Right ventricle myocardium inferior (tissue), 1 donor: ENCODE results near the gene FIBP. TPM values are rescaled to one million over a fixed set of nuclear protein-coding genes. Genes with fewer than 3 reads are reported as not detected.

ENCODE experiments used
- ATAC-seq: fragments of 200-7000 bp; cut with Tn5 transposase; one replicate; pipeline ENCODE4 v1.9.1; 2020; ENCODE audit warnings: mild to moderate bottlenecking, moderate library complexity
- DNase-seq: peaks from one replicate; pipeline ENCODE4 v3.0.0; 2021; ENCODE audit errors: missing footprints
- intact Hi-C: fragments of 100-400 bp; cut with DNase I; formaldehyde crosslinking; loops from one replicate; pipeline ENCODE4 v1.11.0; 2022
- total RNA-seq: library from RNA; stranded (reverse); fragmentation: NEBNext Ultra II Directional; extraction: Animal tissue kit (Norgen Biotek cat#: 25700); gene quantifications from one replicate; pipeline ENCODE4 v1.2.1, GENCODE V29; 2021
- donor health status: DM: no; HTN: yes; CAD: no; lungs with severe emphysema.

The FIBP gene
- total RNA-seq, 1 donor from 2014 or later, result 44.7 TPM

DNA sequence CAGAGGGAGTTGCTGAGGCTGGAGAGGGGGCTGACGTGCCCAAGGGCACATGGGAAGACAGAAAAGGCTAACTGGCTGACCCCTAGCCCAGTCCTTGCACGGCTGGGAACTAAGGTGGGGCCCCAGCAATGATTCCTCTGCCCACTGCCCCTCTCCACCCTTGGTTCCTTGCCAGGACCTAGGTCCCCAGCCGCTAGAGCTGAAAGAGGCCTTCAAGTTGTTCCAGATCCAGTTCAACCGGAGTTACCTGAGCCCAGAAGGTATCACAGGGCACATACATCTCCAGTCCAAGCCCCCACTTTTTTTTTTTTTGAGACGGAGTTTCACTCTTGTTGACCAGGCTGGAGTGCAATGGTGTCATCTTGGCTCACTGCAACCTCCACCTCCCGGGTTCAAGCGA lies 8.2 kb downstream of the FIBP start:
- DNase-seq (peak; percentile 16), ATAC-seq (no peak)
- intact Hi-C loops, result no loop called here

DNA sequence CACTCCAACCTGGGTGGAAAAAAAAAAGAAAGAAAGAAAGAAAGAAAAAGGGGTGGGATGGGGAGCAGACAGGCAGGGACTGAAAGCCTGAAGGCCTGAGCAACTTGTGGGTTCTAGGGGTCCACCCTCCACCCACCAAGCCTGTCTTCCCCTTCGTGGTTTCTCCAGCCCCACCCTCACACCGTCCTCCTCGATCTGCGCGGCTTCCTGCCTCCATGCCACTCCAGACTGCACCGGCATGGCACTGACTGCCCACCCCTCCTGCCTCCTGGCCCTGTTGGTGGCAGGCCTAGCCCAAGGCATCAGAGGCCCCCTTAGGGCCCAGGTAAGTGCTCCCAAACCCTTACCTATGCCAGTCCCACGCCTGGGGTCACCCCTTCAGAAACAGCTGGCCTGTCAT lies 8.7 kb downstream of the FIBP start, which contains the start of gene CTSW:
CTSW (plus strand) TSS at position 221 of the 400 bp plus-strand sequence; CDS start at position 239, 18 bp downstream.
- ATAC-seq (no peak), DNase-seq (peak; percentile 62)
- intact Hi-C loops, result no loop called here

DNA sequence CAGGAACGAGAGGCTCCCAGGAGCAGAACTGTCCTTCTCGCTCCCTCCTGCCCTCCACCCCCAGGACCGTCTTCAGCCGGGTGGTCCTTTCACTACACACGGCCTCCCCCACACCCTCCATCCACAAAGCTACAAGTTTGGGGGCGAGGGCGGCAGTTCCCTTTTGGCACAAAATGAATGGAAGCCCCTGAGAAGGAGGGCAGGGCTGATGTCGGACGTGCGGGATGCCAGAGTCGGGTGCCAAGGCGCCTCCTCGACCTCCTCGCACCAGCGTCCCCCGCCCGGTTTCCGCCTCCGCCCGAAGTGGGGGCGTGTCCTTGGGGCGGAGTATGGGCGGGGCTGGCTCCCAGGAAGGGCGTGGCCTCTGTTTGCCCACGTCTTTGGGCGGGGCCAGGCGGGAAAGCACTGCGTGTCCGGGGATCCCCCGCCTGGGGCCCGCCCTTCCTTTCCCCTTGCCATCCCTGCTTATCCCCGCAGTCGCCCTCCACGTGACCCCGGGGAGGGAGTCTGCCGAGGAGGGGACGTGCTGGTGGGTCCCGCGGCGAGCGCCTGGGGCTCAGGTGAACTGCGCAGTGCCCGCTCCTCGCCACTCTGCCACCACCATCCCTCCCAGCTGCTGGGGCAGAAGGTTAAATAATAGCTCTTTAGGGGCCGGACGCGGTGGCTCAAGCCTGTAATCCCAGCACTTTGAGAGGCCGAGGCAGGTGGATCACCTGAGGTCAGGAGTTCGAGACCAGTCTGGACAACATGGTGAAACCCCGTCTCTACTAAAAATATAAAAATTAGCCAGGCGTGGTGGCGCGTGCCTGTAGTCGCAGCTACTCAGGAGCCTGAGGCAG lies 14.7 kb downstream of the FIBP start:
- ATAC-seq, result peak; percentile 96
- peak; percentile 98 for DNase-seq
- intact Hi-C loops, result loop anchor here (1.0 kb wide), 1 partner anchor 13 kb away; the partner anchor contains the start of gene MUS81

DNA sequence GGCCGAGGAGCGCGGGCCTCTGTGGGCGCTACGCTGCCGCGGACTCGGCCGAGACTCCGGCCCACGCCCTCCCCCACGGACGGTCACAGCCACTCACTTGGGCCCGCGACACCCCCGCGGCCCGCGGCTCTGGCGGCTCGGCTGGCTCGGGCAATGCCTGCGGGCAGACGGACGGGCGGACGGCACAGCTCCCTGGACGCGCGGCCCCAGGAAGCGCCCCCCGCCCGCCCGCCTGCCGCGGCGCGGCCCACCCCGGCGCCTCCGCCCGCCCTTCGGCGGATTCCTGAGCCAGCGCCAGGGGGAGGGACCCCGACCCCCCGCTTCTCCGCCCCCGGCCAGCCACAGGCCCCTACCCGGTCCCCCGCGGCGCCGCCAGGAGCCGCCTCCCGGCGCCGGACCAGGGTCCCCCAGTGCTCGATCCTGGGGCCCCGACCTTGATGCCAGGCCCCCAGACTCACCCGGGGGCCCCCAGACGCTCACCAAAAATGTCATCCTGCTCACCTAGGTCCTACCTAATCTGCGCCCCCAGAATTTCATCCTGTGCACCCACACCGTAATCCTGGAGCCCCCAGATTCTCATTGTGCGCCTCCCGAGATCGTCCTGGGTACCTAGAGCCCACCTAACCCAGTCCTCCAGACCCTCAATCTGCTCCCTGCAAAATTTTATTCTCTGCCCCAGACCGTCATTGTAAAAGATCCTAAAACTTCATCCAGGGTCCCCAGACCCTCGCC lies 15.5 kb downstream of the FIBP start, which contains the start of gene EFEMP2:
EFEMP2 (minus strand) TSS at position 215 of the 732 bp plus-strand sequence. CDS start 446 bp downstream, outside the sequence.
- peak; percentile 79 for DNase-seq
- intact Hi-C loops, result loop anchor here (1.0 kb wide), 1 partner anchor 12 kb away; the partner anchor contains the start of gene MUS81
- peak; percentile 43 for ATAC-seq

DNA sequence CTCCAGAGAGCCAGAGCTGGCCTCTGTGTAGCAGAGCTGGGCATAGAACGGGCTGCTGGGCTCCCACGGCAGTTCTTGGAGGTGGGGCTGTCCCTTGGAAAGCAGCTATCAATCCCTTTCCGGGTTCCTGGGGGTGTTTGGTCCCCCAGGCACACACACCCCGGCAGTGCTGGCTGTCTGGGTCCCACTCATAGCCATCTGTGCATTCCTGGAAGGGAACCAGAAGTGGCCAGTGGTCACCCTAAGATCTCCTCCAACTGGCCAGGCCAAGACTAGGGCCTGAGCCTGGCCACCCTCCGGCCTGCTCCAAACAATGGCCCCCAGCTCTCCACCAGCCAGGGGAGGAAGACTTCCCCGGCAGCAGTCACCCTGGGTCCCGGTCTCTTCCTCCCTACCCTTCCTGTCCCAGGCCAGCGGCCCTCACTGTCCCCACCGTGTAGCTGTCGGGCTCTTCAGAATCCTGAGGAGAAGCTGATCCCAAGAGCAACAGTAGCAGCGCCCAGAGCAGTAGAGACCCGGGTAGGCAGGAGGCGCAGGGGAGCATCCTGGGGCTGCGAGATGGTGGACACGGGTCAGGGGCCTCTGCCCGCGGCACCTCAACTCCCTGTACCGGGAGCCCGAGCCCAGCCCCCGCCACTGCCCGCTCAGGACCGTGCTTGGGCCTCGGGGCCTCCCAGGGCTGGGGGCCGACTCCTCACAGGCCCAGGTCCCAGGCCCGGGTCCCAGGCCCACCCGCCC lies 16.3 kb downstream of the FIBP start:
- intact Hi-C loops, result no loop called here
- peak; percentile 45 for DNase-seq
- peak; percentile 1 for ATAC-seq

DNA sequence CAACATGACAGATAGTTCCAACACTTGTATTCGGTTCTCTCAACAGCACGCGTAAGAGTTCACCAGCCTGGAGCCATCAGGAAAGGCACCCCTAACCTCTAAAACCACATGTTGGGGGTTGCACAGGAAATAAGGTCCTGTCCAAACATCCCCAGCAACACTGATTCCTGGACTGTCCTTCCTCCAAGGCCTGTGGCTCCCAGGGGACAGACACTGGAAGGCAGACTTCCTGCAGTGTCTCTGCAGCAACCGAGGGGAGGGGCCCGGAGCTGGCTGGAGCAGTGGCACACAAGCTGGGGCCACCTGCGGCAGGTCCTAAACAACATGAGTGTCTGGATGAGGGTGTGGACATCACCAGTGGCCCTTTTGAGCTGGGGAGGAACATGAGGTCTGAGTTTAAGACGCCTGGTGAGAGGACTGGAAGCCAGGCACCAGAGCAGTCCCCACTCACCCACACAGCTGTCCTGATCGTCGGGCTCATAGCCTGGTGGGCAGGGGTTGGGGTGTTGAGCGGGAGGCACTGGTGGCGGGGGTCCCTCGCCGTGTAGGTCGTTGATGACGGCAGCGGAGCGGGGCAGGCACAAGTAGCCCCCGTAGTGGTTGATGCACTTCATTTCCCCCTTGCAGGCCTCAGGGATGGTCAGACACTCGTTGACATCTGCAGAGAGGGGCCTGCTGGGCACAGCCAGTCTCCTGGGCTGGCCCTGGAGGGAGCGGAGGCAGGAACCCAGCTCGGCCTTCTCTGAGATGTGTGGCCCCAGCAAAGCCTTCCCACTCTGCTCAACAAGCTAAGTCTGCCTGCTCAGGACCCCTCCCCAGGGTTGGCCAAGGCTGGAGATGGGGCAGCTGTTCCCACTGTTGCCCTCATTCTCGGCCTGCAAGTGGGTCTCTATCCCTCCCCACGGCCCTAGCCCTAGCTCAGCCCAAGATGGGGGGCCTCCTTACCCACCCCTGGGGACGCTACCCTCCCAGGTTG lies 17.3 kb downstream of the FIBP start:
- DNase-seq, result peak; percentile 73
- intact Hi-C loops, result no loop called here
- no peak for ATAC-seq

DNA sequence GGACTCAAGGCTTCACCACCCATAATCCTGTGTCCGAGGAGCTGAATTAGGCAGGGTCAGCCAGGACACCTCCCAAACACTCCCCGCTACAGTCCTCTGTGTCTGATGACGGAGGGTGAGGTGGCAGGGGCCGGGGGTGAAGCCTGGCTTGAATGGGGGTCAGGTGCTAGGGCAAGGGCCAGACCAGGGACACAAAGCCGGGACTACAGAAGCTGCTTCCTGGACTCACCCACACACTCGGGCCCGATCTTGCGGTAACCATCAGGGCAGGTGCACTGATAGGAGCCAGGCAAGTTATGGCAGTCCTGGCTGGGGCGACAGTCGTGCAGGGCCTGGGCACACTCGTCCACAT lies 18.0 kb downstream of the FIBP start:
- intact Hi-C loops, result no loop called here
- DNase-seq, result no peak
- no peak for ATAC-seq

DNA sequence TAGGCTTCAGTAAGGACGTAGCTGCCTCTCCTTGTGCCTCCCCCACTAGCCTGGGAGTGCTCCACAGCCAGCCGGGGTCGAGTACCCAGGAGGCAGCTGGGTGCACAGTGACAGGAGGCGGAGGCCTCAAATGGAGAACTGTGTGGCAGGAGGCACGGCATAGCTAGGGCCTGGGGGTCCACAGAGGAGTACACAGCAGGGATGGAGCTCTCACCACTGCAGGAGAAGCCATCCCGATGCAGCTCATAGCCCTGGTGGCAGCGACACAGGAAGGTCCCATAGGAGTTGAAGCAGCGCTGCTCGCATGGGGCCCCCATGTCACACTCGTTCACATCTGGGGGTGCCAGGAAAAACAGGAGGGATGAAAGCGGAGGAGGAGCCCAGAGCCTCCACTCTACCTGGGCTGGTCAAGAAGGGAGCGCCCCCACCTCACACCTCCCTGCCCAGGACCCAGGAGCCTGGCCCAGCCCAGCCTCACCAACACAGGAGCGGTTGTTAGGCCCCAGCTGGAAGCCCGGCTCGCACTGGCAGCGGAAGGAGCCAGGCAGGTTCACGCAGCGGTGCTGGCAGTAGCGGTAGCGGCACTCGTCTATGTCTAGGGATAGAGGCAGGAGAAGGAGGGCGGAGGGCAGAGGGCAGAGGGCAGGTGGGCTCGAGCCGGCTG lies 18.5 kb downstream of the FIBP start:
- peak; percentile 57 for DNase-seq
- intact Hi-C loops, result no loop called here
- ATAC-seq, result no peak

DNA sequence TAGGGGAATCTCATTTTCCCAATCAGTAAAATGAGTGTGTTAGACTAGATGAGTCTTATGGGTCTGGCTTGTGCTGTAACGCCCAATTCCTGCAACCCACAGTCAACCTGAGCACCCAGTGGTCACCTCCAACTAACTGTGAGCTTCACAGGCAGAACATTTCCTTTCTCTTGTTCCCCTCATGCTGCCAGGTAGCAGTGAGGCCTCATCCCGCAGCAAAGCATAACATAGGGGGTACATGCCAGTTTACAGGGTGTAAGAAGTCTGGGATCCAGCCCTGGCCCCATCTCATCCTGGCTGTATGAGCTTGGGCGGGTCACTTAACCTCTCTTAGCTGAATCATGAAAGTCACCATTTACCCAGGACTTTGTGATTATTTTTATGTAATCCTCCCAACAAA lies 19.4 kb downstream of the FIBP start:
- no peak for ATAC-seq
- no peak for DNase-seq
- intact Hi-C loops, result no loop called here

DNA sequence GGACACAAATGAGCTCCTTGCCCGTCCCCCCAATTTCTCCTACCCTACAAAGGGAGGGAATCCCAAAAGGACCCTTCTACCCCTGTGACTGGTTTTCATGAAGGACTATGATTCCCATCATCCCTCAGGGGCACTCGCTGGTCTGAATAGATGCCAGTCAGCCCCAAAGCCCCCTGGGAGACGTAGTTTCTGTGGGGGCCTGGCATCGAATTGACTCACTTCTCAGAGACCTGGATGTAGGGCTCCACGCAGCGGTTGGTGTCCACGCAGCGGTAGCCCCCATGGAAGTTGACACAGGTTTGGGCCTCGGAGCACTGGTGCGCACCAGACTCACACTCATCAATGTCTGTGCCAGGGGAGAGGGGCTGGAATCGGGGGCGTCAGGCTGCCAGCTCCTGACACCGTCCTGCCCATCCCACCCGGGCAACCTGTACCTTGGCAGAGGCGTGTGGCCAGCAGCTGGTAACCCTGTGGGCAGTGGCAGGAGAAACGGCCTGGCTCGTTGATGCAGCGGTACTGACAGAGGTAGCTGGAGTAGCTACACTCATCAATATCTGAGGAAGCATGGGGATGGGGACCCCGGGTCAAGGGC lies 20.1 kb downstream of the FIBP start:
- intact Hi-C loops, result no loop called here
- ATAC-seq, result no peak
- peak; percentile 64 for DNase-seq

DNA sequence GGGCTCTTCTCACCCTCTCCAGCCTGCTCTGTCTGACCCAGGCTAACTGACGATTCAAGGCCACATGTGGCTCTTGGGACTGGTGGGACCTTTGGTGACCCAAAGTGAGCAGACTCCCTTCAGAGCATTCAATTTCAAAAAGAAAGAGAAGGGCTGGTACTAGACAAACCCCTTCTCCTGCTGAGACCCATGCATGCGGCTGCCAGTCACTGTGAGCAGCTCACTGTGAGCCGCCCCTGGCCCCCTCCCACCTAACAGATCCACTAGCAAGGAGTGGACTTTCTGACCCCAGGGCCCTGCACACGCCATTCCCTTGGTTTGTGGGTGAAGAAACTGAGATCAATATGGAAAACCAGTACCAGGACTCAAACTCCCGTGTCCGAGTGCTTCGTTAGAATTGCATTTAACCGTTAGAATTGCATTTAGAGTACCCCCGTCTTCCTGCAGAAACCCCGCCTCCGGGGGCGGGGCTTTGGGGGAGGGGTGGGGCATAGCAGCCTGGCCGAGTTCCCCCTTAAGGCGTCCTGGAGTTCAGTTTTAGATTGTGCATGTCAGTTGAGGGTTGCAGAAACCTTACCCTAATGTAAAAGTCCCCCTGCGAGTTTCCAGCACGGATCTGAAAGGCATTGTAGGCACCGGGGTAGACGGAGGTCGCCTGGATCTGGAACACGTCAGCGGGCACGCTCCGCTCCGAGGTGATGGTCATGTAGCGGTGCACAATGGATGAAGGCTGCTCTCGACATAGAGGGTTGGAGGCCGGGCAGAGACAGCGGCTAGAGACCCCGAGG lies 20.8 kb downstream of the FIBP start:
- DNase-seq (peak; percentile 59), ATAC-seq (no peak)
- intact Hi-C loops, result no loop called here

DNA sequence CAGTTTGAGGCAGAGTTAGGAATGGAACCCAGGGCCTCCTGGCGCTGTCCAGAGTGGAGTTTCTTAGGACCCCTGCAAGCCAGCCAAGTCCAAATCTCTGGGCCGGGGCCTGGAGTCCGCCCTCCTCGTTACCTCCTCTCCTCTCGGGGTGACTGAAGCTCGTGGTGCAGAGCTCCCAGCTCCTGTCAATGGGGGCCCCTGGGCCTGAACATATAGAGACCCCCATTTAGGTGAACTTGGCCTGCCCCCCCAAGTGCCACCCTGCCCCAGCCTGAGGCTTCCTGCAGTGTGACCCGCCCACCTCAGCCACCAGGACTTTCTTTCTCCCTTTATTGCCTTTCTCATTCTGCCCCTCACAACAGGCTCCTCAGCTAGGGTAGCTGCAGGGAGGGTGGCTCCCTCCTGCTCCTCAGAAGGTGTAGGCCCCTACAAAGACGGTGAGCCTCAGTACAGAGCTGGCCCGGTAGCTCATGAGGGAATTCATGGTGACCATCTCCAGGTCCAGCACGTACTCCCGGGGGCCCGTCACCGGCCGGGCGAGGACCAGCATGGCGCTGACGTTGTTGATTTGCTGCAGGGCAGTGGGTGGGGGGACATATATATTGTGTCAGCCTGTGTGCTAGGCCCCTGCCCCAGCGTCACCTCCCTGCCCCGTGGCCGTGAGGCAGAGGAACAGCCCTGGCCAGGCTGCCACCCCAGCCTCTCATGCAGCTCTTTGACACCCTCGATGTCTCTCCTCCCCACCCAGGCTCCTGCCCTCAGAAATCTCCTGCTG lies 21.6 kb downstream of the FIBP start:
- DNase-seq, result peak; percentile 17
- intact Hi-C loops, result no loop called here
- no peak for ATAC-seq

DNA sequence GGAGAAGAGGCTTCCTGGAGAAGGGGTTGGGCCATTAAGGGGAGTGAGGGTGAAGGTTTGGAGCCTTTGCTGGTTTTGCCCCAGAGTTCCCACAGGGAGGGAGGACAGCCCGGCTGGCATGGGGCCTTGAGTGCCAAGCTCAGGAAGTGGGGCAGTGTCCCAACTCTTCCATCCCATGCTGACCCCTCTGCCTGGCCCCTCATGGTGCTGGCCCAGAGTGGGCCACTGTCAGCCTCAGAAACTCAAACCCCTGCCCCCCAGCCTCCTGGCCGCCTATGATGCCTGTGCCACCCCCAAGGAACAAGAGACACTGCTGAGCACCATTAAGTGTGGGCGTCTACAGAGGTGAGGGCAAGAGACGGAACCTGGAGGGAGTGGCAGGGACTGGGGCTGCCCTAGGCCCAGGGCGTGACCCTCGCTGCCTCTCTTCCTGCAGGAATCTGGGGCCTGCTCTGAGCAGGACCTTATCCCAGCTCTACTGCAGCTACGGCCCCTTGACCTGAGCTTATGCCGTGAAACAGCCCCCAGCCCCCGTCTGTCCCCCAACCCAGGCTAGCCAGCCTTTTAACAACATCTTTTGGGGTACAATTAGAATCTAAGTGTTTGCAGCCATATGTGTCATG lies 22.6 kb downstream of the FIBP start:
- no peak for ATAC-seq
- intact Hi-C loops, result no loop called here
- peak; percentile 25 for DNase-seq

DNA sequence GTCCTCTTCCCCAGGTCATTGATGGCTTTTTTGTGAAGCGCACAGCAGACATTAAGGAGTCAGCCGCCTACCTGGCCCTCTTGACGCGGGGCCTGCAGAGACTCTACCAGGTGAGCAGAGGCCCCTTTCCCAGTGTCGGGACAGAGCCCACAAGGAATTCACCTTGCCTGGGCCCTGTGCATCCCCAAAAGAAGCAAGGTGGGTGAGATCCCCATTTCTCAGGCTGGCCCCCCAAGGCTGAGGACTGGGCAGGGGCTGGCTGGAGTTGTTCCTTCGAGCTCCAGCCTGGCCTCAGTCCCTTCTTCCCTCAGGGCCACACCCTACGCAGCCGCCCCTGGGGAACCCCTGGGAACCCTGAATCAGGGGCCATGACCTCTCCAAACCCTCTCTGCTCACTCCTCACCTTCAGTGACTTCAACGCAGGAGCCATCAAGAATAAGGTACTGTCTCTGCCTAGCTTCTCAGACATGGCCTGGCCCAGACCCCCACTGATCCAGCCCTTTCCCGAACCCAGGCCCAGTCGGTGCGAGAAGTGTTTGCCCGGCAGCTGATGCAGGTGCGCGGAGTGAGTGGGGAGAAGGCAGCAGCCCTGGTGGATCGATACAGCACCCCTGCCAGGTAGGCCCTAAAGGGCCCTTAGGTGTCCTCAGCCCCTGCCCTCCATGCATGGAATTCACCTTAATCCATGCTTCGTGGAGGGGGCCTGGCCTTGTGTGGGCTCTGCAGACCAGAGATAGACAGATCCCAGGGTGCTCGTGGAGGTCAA lies 23.4 kb downstream of the FIBP start:
- ATAC-seq (no peak), DNase-seq (peak; percentile 45)
- intact Hi-C loops, result no loop called here
